ENCODE measurements around the gene DIP2B.

The DIP2B gene

DNA sequence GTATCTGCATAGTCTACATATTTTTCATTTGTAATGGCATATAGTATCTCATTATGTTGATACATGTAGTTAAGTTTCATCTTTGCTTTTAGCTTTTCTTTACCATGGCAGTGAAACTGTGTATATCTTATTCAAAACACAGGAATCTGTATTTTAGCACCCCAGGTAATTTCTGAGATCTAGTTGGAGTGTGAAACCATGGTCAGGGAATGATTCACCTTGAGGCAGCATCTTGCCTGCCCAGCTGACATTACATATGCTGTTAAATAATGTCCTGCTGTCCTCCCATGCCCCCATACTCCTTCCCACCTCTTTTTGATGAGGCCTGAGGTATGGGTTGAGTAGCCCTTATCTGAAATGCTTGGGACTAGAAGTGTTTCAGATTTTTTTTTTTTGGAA lies 133.7 kb downstream of the DIP2B start:
- no peak for DNase-seq (ENCODE audit: low read depth)

DNA sequence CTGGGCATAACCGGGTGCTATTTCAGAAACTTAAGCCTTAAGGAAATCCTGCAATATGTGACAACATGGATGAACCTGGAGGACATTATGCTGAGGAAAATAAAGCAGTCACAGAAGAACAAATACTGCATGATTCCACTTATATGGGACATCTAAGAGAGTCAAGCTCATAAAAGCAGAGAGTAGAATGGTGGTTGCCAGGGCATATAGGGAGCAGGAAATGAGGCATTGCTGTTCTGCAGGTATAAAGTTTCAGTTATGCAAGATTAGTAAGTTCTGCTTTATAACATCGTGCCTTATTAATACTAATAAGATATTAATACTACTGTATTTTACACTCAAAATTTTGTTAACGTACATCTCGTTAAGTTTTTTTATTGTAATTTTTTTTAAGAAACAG lies 134.9 kb downstream of the DIP2B start:
- no peak for DNase-seq (ENCODE audit: low read depth)

DNA sequence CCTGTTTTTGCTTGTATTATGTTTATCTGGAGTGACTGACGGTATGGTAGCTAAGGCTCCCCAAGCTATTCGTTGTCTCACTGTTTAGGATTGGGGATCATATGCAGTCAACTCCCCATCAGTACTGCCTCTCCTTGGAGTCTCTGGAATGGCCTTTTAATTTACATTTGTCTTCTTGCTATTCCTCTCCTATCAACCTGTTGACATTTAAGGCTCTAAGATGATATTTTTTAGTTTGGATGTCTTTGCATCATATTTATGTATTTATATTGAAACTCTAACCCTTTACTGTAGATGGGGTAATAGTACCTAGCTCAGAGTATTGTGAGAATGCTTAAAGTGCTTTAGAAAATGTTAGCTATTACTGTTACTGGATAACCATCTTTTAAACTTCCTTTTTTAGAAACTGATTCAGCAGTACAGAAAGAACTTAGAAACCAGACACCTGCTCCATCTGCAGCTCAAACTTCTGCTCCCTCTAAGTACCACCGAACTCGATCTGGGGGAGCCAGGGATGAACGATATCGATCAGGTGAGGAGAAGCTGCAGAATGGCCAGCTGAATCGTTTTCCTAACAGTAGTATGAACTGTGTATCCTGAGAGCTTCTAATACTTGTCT lies 135.6 kb downstream of the DIP2B start:
- no peak for DNase-seq (ENCODE audit: low read depth)

DNA sequence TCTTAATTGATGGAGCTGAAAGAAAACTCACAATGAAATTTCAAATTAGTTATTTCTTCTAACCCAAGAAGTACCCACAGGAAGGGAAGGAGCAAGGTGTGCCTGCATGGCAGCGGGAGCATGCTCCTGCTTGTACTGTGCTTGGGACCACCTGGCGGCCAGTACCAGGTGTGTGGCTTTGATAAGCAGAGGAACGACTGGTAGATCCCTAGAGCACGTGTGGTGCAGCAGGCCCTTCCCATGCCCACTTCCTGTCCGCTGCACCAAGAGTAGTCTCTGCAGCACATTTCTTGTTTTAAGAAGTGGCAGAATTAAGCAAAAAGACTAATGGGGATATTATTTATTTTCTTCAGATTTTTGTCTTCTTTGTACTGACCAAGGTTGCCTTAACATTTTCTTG lies 136.8 kb downstream of the DIP2B start:
- no peak for DNase-seq (ENCODE audit: low read depth)

DNA sequence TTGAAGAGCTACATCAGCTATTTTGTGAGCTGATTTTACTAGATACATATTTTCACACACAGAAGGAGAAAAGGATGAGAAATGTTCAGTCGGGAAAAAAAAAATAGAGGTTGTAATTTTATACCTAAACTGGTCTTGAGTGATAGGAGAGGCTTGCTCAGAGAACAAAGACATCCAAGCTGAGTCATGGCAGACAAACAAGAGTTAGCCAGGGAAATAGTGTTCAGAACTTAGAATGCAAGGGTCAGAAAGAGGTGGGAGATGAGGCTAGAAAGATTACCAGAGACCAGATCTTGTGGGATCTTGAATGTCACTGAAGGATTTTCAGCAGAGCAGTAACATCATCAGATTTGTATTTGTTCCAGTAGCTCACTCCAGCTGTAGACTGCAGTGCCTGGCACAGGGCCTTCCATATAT lies 137.3 kb downstream of the DIP2B start:
- DNase-seq (ENCODE audit: low read depth), result no peak

DNA sequence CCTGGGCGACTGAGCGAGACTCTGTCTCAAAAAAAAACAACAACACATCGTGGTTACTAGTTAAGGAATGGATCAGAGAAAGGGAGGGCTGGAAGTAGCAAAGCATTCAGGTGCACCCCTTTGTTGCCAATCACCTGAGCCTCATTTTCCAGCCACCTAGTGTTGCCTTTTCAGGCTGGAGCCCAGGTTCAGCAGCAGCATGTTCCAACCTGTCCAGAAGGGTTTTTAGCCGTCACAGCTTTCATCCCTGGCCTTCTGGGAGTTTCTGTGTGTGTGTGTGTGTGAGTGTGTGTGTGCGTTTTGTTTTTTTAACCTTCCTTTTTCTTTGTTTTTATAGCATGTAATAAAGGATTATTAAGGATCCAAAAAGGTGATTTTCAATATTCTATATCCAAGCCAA lies 138.0 kb downstream of the DIP2B start:
- DNase-seq (ENCODE audit: low read depth), result no peak

DNA sequence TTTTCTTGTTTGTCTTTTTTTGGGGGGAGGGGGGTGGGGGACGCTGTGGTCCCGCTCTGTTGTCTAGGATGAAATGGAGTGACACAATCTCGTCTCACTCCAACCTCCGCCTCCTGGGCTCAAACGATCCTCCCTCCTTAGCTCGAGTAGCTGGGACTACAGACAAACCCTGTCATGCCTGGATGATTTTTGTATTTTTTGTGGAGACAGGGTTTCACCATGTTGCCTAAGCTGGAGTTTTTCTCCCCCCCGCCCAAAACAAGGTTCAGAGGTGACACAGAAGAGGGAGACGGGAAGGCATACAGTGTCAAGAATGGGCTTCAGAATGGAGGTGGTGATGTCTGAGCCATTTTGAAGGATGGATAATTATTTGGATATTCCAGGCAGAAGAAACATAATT lies 142.2 kb downstream of the DIP2B start:
- DNase-seq (ENCODE audit: low read depth), result no peak

DNA sequence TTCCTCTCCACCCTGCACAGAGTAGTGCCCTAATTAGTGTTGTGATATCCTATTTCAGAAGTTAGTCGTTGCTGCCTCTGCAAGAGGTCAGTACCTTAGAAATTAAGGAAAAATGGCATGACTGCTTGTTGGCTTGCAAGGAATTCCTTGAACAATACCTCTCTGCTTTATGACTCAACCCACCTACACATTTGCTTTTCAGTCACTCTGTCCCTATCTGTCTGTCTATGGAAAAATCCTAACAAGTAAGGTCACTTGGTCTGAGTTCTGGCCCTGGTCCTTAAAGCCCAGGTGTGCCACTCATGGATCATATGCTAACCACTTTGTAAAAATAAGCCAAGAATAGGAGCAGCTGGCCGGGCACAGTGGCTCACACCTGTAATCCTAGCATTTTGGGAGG lies 142.7 kb downstream of the DIP2B start:
- no peak for DNase-seq (ENCODE audit: low read depth)

DNA sequence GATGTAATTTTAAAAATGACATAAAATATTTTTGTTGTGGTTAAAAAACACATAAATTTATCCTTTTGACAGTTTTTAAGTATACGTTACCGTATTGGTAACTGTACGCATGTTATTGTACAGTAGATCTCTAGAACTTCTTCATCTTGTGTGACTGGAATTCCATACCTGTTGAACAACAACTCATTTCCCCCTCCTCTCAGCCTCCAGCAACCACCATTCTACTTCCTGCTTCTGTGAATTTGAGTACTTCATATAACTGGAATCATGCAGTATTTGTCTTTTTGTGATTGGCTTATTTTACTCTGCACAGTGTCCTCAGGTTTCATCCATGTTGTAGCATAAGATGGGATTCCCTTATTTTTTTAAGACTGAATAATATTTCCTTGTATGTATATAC lies 145.5 kb downstream of the DIP2B start:
- no peak for DNase-seq (ENCODE audit: low read depth)

DNA sequence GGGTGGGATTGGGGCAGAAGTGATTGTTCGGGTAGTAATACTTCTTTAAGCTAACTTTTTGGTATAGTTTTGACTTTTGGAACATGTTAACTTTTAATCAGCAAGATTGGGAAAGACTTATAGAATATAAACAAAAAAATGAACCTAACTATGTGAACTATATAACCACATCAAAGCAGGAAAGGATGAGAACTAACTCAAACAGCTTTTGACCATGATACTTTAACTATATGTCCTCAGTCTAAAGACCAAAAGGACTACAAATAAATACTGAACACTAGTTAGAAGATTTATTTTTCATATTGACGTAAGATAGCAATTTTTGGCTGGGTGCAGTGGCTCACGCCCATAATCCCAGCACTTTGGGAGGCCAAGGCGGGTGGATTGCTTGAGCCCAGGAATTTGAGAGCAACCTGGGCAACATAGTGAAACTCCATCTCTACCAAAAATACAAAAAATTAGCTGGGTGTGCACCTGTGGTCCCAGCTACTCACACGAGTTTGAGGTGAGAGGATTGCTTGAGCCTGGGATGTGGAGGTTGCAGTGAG lies 150.7 kb downstream of the DIP2B start:
- DNase-seq (ENCODE audit: low read depth), result no peak

DNA sequence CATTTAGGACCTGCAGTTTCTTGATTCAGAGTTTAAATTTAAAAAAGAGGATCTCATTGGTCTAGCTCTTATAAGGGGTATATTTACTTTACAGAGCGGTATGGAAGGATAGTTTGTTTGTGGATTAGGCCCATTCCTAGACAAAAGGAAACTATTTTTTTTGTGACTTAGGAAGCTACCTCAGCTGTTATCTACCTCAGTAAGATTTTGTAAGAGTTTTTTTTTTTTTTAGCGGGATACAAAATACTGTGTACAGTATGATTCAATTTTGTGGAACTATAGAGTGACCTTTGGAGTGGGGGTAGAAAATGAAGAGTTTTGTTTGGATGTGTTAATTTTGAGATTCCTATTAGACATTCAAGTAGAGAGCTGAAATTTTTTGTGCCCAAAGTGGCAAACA lies 154.5 kb downstream of the DIP2B start:
- DNase-seq (ENCODE audit: low read depth), result no peak

DNA sequence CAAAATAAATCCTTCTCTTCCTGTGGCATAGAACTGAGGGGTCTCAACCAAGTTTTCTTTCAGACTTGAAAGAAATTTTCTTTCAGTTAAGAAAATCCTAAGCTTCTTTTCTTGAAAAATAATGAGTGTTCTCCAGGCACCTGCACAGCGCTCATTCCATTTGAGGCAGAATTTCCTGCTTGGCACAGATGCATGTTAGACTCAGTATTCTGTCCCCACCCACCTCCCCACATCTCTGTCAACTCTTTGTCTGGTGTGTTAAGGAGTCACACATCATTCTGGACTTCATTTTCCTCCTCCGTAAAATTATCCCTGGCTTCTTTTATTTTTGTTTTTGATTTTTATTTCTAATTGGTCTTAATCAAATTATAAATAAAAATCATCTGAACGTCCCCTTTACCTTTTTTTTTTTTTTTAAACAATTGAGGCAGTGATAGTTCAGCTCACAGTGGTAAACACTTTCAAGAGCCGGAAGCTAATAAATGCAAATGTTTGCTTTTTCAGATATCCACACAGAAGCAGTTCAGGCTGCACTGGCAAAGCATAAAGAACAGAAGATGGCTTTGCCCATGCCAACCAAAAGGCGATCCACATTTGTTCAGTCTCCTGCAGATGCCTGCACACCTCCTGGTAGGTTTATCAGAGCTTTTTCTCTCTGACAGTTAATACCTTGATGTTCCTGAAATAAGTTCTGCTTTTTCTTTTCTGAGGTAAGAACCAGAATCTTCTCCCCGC lies 155.1 kb downstream of the DIP2B start:
- no peak for DNase-seq (ENCODE audit: low read depth)

DNA sequence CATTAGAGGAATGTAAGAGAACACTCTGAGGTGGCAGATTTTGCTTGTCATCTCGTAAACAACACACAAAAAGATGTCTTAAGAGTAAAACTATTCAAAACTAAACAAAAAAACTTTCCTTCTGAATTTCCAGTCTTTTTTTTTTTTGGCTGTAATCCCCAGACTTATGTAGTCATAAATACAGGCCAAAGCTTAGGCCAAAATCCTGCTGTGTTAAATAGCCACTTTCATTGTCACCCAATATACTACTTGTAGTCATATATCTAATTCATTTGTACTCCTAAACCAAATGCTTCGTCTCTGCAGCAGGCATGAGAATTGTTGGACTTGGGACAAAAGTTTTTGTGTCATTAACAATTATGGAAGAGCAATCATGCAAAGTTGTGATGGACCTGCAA lies 155.6 kb downstream of the DIP2B start:
- no peak for DNase-seq (ENCODE audit: low read depth)

DNA sequence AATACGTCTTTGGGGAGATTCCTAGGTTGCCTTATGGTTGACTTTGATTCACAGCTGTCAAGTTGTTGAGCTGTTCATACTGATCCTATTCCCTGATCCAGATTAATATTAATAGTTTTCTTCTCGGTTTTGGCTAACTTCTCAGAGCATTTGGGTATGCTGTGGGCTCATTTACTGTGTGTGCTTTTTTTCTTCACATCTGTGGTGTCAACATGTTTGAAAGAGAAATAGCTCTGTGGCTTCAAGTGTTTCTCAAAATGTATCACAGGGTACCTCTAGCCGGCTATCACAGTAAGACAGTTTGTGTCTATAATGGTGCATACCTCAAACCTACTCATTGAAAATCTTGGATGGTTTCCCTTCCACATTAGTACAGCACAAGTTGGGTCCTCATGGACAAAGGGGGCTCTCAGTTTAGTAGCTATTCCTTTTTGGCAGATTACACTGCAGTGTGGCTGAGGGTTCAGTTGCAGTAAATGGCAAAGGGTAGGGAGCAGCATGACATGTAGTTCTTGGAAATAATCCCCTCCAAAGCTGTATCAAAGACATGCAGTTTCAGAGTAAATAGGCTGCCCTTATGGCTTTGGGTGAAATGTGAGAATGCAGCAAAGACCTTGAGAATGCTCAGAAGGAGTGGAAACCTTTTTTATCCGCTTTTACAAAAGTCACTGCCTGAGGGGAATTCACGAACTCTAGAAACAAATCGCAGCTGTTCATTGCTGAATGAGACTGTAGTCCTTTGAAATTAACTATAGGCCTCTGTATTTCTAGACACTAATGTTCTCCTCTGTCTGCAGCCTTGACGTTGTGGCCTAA lies 156.7 kb downstream of the DIP2B start:
- DNase-seq (ENCODE audit: low read depth), result no peak

DNA sequence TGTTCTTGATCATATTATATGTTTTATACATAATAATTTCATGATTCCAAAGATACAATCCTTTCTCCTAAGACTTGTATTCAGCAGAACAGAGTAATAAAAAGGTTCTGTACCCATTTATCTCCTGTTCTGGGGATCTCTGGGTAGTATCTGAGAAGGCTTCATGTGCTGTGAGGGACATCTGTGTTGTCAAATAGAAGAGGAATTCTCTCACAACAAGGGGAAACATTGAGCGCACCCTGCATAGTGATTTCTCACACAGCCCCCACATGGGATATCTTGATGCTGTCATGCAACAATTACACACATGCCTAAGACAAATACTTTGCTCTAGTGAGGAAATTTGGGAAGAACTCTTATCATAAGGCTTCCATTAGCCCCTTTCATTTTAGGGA lies 157.3 kb downstream of the DIP2B start:
- no peak for DNase-seq (ENCODE audit: low read depth)

DNA sequence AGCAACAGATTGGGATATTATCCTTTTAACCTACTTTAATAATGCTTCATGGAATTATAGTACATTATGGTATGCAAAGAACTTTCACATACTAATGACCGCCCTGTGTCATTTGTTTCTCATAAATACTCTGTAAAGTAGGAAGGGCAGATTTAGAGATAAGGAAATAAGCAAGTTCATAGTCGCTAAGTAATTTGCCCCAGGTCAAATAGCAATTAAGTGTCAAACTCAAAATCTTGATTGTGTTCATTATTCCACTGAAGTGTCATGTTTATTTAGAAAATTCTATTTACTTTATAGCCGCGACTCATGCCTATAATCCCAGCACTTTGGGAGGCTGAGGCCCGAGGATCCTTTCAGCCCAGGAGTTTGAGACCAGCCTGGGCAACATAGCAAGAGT lies 160.4 kb downstream of the DIP2B start:
- no peak for DNase-seq (ENCODE audit: low read depth)

DNA sequence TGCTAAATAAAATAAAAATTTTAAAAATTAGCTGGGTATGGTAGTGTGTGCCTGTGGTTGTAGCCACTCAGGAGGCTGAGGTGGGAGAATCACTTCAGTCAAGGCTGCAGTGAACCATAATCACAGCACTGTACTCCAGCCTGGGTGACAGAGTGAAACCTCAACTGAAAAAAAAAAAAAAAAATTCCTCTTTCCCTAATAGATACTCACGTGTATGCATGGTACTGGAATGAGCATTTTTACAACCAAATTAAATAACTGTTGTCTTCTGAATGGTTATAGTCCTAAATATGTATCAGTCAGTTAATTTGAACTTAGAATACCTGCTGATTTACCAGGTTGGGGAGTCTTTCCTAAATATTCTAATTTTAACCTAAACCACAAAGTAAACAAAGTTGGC lies 160.8 kb downstream of the DIP2B start:
- no peak for DNase-seq (ENCODE audit: low read depth)

DNA sequence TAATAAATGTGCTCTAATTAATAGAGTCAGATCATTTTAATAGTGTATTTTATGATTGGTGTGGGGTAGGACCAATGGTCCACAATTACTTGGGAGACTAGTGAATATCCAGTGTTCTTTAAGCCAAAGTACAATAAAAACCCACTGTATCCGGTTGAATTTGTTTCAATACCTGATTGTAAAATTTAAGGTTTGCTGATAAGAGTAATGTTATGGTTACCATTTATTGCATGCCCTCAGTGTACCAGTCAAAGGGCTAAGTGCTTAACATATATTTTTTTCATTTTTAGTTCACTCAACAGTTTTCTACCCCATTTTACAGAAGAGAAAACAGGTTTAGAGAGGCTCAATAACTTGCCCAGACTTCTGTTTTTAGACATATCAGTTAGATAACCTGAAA lies 161.2 kb downstream of the DIP2B start:
- no peak for DNase-seq (ENCODE audit: low read depth)

DNA sequence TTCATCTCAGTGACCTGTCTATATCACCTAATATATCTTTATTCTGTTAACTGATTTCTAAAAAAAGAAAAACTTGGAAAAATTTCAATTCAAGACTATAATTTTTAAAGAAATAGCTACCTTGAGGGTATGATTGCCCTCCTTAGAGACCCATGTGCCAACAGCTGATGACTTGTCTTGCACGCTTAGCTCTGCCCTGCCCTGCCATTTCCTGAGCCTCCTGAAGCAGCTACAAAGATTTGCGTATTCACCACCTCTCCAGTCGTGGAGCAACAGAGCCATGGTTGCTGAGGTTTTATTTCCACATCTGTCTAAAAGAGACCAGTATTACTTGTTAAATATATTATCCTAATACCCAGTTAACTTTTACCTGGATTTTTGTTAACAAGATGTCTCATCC lies 167.4 kb downstream of the DIP2B start:
- no peak for DNase-seq (ENCODE audit: low read depth)

DNA sequence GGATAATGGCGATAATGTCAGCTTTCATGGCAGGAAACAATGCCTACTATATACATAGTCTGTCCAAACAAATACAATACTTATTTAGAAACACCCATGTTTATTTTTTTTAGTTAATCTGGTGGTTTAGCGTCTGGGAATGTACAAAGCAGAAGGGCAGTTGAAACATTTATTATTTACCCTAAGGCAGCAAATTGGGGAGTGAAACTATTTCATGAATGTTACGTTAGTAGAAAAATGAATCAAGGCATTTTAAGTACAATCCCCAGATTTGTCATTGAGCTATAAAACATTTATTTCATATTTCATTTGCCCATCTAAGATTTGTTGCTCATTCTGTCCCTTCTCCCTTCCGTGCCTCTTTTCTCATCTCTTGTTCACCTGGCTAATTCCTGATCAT lies 172.0 kb downstream of the DIP2B start:
- no peak for DNase-seq (ENCODE audit: low read depth)

DNA sequence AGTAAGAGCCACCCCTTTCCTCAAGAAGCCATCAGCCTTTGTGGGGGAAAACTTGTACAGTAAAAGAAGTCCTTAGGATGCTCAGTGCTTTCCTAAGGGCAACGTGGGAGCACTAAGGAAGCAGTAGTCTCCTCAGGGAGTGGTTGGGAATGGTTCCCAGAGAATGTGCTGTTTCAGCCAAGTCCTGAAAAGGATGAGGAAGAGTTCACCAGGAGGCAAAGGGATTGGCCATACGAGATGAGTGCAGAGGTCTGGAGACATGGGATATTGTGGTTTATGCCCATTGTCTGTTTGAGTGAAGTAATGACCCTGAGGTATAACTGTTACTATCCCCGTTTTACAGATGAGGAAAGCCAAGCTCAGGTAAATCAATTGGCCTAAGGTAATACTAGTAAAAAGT lies 173.1 kb downstream of the DIP2B start:
- DNase-seq (ENCODE audit: low read depth), result no peak

DNA sequence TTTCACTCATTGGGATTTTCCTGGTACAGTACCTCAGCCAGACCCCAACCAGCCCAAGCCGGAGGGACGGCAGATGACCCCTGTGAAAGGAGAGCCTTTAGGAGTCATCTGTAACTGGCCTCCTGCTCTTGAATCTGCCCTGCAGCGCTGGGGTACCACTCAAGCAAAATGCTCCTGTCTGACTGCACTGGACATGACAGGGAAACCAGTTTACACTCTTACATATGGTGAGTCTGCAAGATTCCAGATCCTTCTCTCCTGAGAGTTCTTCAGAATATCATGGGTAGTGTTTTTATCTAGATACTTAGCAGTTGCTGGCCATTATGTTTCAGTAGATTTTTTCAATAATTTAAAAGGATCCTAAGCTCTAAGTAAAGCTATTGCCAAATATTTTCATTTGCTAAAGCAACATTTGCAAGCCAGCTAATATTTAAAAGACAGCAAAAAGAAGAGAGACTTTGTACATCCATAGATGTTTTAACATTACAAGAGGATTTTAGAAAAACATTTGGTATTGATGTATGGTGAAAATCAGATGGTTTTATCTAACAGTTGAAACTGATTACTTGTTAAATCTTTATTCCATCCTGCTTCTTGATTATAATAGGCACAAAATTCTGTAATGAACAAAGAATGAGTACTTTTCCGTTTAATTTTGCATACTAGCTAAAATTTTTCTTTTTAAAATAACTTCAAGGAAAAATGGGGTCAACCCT lies 174.0 kb downstream of the DIP2B start:
- no peak for DNase-seq (ENCODE audit: low read depth)
